Peyer's patch (tissue), 4 donors: ENCODE results near the gene TMPRSS13.

ENCODE experiments used
- CTCF ChIP-seq, 6 experiments: fragments of 450-650 bp in 4 of 6; fragments of 200-600 bp in 2 of 6; sonication (generic) in 1 of 6; IDR thresholded peaks; one replicate each; pipeline ENCODE4 v1.5.1; 2017 to 2019; ENCODE audit warnings: antibody characterized with exemption in 6 of 6, mild to moderate bottlenecking in 3 of 6, moderate library complexity in 1 of 6
- POLR2A ChIP-seq, 2 donors: fragments of 450-650 bp; IDR thresholded peaks; one replicate each; pipeline ENCODE4 v1.5.1; 2017; ENCODE audit warnings: antibody characterized with exemption in 2 of 2, mild to moderate bottlenecking in 2 of 2, moderate library complexity in 2 of 2

GRCh38 chr11:117925198-117925925 lies 3.8 kb downstream of the TMPRSS13 start:
- TF ChIP-seq POLR2A (IDR thresholded peaks at IDR 0.05) = no peak
- TF ChIP-seq CTCF (IDR thresholded peaks at IDR 0.05) = no peak
